HS-27A (cell line): ENCODE data around the gene SAE1.
"Not testable (repeated sequence)": the region's sequence is repeated elsewhere in the genome, so short reads cannot be mapped to it uniquely, and the experiment has no call there.

Experiments
- DNase-seq: peaks from one replicate; pipeline ENCODE4 v3.0.0-alpha.2; 2012; ENCODE audit warnings: low read depth, missing footprints

SAE1 gene

GRCh38 chr19:47130589-47131227 is at the start of gene SAE1:
Gene SAE1, plus strand, starts transcription at chr19:47130835. Its CDS starts 96 bp downstream, at chr19:47130931.
- DNase-seq: peak; percentile 99

- no peak for DNase-seq
Observed at GRCh38 chr19:47081095-47081494, 49.5 kb upstream of the SAE1 start.

- no peak for DNase-seq
Observed at GRCh38 chr19:47082493-47082892, 48.1 kb upstream of the SAE1 start.

- no peak for DNase-seq
Observed at GRCh38 chr19:47084879-47085439, 45.7 kb upstream of the SAE1 start.

GRCh38 chr19:47086280-47086679 is 44.4 kb upstream of the SAE1 start:
- DNase-seq: no peak

- no peak for DNase-seq
Observed at GRCh38 chr19:47089767-47090350, 40.8 kb upstream of the SAE1 start.

- no peak for DNase-seq
Observed at GRCh38 chr19:47093254-47093653, 37.4 kb upstream of the SAE1 start.

GRCh38 chr19:47093841-47094240 is 36.8 kb upstream of the SAE1 start:
- DNase-seq: no peak

- no peak for DNase-seq
Observed at GRCh38 chr19:47094557-47095475, 35.8 kb upstream of the SAE1 start.

- no peak for DNase-seq
Observed at GRCh38 chr19:47095476-47096099, 35.0 kb upstream of the SAE1 start.

- DNase-seq: no peak
Observed at GRCh38 chr19:47096100-47096704, 34.4 kb upstream of the SAE1 start.

- no peak for DNase-seq
Observed at GRCh38 chr19:47096721-47097120, 33.9 kb upstream of the SAE1 start.

GRCh38 chr19:47097396-47098201 is 33.0 kb upstream of the SAE1 start:
- DNase-seq: no peak

GRCh38 chr19:47098608-47099007 is 32.0 kb upstream of the SAE1 start:
- no peak for DNase-seq

GRCh38 chr19:47099576-47100050 is 31.0 kb upstream of the SAE1 start:
- no peak for DNase-seq

GRCh38 chr19:47100290-47100689 is 30.3 kb upstream of the SAE1 start:
- DNase-seq: no peak

GRCh38 chr19:47101116-47101515 is 29.5 kb upstream of the SAE1 start:
- DNase-seq: not testable (repeated sequence)

GRCh38 chr19:47102346-47103060 is 28.1 kb upstream of the SAE1 start:
- DNase-seq: no peak

- no peak for DNase-seq
Observed at GRCh38 chr19:47104680-47105079, 26.0 kb upstream of the SAE1 start.

GRCh38 chr19:47105874-47106273 is 24.8 kb upstream of the SAE1 start:
- no peak for DNase-seq
